GM13977 (cell line): Measurements from ENCODE around the gene SLC16A1.

Source experiments
- DNase-seq: peaks from one replicate; pipeline ENCODE4 v3.0.0; 2012; ENCODE audit warnings: low spot score
- in situ Hi-C: fragments of 300-500 bp; cut with MboI; formaldehyde crosslinking; loops from one replicate; pipeline ENCODE4 v1.12.0; 2022; ENCODE audit warnings: low sequenced_read_pairs, low pct_unique_long_range_greater_than_20kb, mixed read lengths, inconsistent platforms; ENCODE audit not compliant: unreplicated experiment
- TF ChIP-seq, protein P1 (sequence below): IDR thresholded peaks from 2 replicates; pipeline ENCODE4 v1.5.1; 2012; ENCODE audit warnings: mild to moderate bottlenecking, control low read depth; ENCODE audit not compliant: insufficient read depth; ENCODE audit errors: extremely low read depth, missing control alignments

The SLC16A1 gene

DNA sequence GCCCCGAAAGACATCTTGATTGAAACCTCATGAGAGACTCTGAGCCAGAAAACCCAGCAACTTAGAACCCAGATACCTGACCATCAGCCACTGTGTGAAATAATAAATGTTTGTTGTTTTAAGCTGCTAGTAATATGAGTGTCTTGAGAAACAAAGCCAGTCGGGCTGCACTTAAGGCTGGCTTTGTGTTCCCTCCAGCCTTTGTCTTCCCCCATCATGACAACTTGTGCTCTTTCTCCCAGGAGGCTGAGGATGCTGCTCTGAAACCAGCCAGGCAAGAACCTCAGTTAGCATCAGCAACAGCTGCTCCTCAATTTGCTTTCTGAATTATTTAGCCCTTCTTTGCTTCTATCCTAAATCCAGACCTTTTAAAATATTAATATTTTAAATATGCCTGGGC is 78.2 kb downstream of the SLC16A1 start:
- in situ Hi-C loops, result no loop called here
- TF ChIP-seq, protein P1, sequence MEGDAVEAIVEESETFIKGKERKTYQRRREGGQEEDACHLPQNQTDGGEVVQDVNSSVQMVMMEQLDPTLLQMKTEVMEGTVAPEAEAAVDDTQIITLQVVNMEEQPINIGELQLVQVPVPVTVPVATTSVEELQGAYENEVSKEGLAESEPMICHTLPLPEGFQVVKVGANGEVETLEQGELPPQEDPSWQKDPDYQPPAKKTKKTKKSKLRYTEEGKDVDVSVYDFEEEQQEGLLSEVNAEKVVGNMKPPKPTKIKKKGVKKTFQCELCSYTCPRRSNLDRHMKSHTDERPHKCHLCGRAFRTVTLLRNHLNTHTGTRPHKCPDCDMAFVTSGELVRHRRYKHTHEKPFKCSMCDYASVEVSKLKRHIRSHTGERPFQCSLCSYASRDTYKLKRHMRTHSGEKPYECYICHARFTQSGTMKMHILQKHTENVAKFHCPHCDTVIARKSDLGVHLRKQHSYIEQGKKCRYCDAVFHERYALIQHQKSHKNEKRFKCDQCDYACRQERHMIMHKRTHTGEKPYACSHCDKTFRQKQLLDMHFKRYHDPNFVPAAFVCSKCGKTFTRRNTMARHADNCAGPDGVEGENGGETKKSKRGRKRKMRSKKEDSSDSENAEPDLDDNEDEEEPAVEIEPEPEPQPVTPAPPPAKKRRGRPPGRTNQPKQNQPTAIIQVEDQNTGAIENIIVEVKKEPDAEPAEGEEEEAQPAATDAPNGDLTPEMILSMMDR, result no peak
- DNase-seq, result no peak

DNA sequence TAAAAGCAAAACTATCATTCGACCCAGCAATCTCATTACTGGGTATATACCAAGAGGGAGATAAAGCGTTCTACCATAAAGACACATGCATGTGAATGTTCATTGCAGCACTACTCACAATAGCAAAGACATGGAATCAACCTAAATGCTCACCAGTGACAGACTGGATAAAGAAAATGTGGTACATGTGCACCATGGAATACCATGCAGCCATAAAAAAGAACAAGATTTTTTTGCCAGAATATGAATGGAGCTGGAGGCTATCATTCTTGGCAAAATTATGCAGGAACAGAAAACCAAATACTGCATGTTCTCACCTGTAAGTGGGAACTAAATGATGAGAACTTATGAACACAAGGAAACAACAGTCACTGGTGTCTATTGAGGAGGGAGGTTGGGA is 79.7 kb downstream of the SLC16A1 start:
- in situ Hi-C loops, result no loop called here
- no peak for DNase-seq
- TF ChIP-seq, protein P1, result no peak

DNA sequence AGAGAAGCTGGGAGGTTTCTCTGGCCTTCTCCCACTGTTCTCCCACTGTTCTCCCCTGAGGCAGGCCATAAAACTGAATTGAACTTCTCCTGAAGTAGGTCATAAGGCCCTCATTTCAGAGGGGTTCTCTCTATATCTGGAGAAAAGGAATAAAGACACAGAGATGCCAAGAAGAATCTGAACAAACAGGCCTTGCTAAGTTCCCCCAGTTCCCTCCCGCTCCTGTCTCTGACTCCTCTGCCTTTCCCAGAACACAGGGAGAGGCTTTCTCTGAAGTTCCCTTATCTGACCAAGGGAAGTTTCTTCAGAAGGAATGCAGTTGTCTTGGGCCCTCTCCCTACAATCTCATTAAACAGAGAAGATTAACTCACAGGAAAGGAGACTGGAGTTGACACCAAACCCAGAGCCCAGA is 83.4 kb downstream of the SLC16A1 start:
- TF ChIP-seq, protein P1, result no peak
- in situ Hi-C loops, result no loop called here
- DNase-seq, result no peak

DNA sequence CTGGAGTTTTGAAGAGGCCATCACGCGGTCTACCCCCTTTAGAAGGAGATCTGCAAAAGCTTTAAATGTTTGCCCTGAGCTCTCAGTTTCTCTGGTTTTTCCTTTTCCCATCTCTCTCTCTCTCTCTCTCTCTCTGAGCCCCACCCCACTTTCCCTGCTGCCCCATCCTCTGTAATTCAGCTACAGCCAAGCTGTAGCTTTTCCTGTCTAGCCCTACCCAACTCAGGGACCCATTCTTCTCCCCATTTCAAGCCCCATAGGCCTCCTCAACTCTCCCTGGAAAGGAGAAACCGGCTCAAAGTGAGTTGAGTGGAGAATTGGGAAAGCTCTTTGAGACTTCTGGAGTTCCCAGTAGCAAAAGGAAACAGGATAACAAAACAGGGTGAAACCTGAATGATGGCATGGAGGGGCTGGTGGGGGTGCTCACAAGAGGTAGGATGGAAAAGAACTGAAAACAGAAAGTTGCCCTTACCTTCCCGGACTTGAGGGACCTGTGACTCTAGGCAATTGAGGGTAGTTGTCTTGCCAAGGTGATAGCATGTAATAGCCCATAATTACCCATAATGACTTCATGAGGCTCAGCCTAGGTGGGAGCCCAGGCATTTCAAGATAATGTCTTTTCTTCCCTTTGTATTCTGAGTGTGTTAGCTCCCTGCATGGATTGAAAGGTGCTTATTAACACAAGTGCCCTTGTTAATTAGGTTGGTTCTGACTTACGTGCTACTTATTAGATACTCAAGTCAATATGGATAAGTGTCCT is 84.9 kb downstream of the SLC16A1 start:
- no peak for DNase-seq
- TF ChIP-seq, protein P1, result no peak
- in situ Hi-C loops, result no loop called here

DNA sequence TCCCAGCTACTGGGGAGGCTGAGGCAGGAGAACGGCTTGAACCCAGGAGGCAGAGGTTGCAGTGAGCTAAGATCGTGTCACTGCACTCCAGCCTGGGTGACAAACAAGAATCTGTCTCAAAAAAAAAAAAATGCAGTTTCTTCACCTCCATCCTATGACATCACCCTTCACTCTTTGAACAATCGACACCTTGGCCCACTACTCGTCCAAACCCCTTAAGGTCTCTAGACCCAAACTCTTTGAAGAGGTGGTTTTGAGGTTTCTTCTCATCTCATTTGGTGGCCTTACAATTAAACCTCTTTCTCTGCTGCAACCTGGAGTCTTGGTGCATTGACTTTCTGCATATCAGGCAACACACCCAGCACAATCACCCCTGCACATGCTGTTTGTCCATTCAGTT is 86.1 kb downstream of the SLC16A1 start:
- TF ChIP-seq, protein P1, result no peak
- in situ Hi-C loops, result no loop called here
- no peak for DNase-seq

DNA sequence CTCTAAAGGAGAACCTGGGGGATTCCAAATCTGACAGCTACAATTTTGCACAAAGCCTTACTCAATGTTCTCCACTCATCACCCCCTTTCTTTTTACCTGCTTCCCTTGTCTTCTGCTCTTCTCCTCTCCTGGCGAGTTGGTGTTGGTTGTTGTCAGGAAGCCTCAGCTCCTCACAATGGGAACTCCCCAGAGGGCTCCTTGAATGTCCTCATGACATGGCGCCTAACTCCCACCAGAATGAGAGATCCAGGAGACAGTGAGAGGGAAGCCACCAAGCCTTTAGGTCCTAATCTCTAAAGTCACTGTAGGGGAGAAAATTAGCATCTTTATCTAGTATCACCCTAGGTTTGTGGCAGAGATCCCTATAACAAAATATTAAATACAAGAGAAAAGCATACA is 87.8 kb downstream of the SLC16A1 start:
- DNase-seq, result no peak
- TF ChIP-seq, protein P1, result no peak
- in situ Hi-C loops, result no loop called here
